Keratinocyte (primary cell): ENCODE data around the gene PLCD1. TPM values are rescaled to one million over a fixed set of nuclear protein-coding genes. Genes with fewer than 3 reads are reported as not detected.

Source experiments
- DNase-seq: peaks from one replicate; pipeline ENCODE4 v3.0.0-alpha.2; 2011; ENCODE audit warnings: low read depth, missing footprints, low spot score
- FAIRE-seq: peaks from 2 replicates; lab custom pipeline; 2011; peaks lifted over from hg19 to GRCh38; lab: Jason Lieb, UNC
- H2AFZ ChIP-seq: 2 replicates; pipeline ENCODE4 v1.6.0; 2012; ENCODE audit warnings: low read length, control low read depth, inconsistent platforms; ENCODE audit not compliant: control insufficient read depth
- H3K27ac ChIP-seq: 2 replicates; pipeline ENCODE4 v1.5.1; 2011; ENCODE audit warnings: low read length; ENCODE audit not compliant: control insufficient read depth, insufficient read depth
- H3K27me3 ChIP-seq: 3 replicates; pipeline ENCODE4 v1.6.0; 2011; ENCODE audit warnings: low read length; ENCODE audit not compliant: control insufficient read depth, insufficient read depth; ENCODE audit errors: extremely low read depth
- H3K36me3 ChIP-seq, 2 experiments: 2 replicates in 1 of 2; 3 replicates in 1 of 2; pipeline ENCODE4 v1.5.1; 2011; ENCODE audit warnings: low read length in 2 of 2, mild to moderate bottlenecking in 1 of 2; ENCODE audit not compliant: control insufficient read depth in 2 of 2, insufficient read depth in 2 of 2; ENCODE audit errors: extremely low read depth in 1 of 2
- H3K4me1 ChIP-seq: 3 replicates; pipeline ENCODE4 v1.5.1; 2011; ENCODE audit warnings: low read length; ENCODE audit not compliant: control insufficient read depth, insufficient read depth; ENCODE audit errors: extremely low read depth
- H3K4me2 ChIP-seq: 3 replicates; pipeline ENCODE4 v1.6.0; 2011; ENCODE audit warnings: low read depth, low read length; ENCODE audit not compliant: control insufficient read depth, insufficient read depth; ENCODE audit errors: extremely low read depth
- H3K4me3 ChIP-seq, 3 experiments: fragments of 200-600 bp in 1 of 3; sonication (generic) in 1 of 3; 2 replicates in 2 of 3; 3 replicates in 1 of 3; pipeline ENCODE4 v1.5.1; 2011 to 2016; ENCODE audit warnings: low read length in 3 of 3, mild to moderate bottlenecking in 3 of 3, control low read depth in 2 of 3, inconsistent platforms in 1 of 3, low read depth in 1 of 3, mixed read lengths in 1 of 3, mixed run types in 1 of 3, moderate library complexity in 1 of 3; ENCODE audit not compliant: control insufficient read depth in 2 of 3, insufficient read depth in 2 of 3; ENCODE audit errors: extremely low read depth in 1 of 3
- H3K79me2 ChIP-seq: 2 replicates; pipeline ENCODE4 v1.6.0; 2012; ENCODE audit warnings: low read length; ENCODE audit not compliant: control insufficient read depth, insufficient read depth
- H3K9ac ChIP-seq: 3 replicates; pipeline ENCODE4 v1.6.0; 2011; ENCODE audit warnings: low read length; ENCODE audit not compliant: control insufficient read depth, insufficient read depth; ENCODE audit errors: extremely low read depth
- H3K9me1 ChIP-seq: 3 replicates; pipeline ENCODE4 v1.6.0; 2011; ENCODE audit warnings: low read length; ENCODE audit not compliant: control insufficient read depth, insufficient read depth; ENCODE audit errors: extremely low read depth
- H3K9me3 ChIP-seq: 2 replicates; pipeline ENCODE4 v1.5.1; 2012; ENCODE audit warnings: low read depth, low read length; ENCODE audit not compliant: control insufficient read depth
- H4K20me1 ChIP-seq: 3 replicates; pipeline ENCODE4 v1.6.0; 2011; ENCODE audit warnings: low read length; ENCODE audit not compliant: control insufficient read depth, insufficient read depth; ENCODE audit errors: extremely low read depth
- EZH2 ChIP-seq: IDR thresholded peaks from one replicate; pipeline ENCODE4 v1.6.1; 2012; ENCODE audit warnings: inconsistent platforms, mild to moderate bottlenecking, low read length, moderate library complexity
- dilution Hi-C: fragments of 300-500 bp; cut with MboI; formaldehyde crosslinking; loops from one replicate; pipeline ENCODE4 v1.7.0; 2020; ENCODE audit warnings: low sequenced_read_pairs; ENCODE audit not compliant: extremely low pct_ligation_motif_present
- polyA plus RNA-seq, 5 experiments: library from polyadenylated mRNA; depleted of rRNA in 3 of 5; stranded (reverse) in 3 of 5; stranded (forward) in 1 of 5; unstranded in 1 of 5; fragments of >200 nt; gene quantifications; 1 replicate in 1 of 5; 2 replicates in 3 of 5; 3 replicates in 1 of 5; pipeline versions ENCODE4 v1.2.1 to v1.2.3, GENCODE V29; 2011 to 2012; ENCODE audit warnings: missing spikeins in 2 of 5, low read depth in 1 of 5, low replicate concordance in 1 of 5
- TF ChIP-seq, protein P1 (sequence below), 3 experiments: IDR thresholded peaks in 1 of 3; conservative IDR thresholded peaks in 1 of 3; optimal IDR thresholded peaks in 1 of 3; 2 replicates in 2 of 3; 3 replicates in 1 of 3; pipeline versions ENCODE3 to v1.5.1; 2011; ENCODE audit warnings: low read length in 3 of 3, mild to moderate bottlenecking in 3 of 3, moderate library complexity in 2 of 3, control low read depth in 1 of 3, inconsistent platforms in 1 of 3; ENCODE audit not compliant: insufficient read depth in 2 of 3; ENCODE audit errors: extremely low read depth in 1 of 3

Gene PLCD1
- polyA plus RNA-seq, 1 donor (not counting 4 experiments of a cell fraction or from before 2014, with no cell fraction given), result 26.0 TPM

DNA sequence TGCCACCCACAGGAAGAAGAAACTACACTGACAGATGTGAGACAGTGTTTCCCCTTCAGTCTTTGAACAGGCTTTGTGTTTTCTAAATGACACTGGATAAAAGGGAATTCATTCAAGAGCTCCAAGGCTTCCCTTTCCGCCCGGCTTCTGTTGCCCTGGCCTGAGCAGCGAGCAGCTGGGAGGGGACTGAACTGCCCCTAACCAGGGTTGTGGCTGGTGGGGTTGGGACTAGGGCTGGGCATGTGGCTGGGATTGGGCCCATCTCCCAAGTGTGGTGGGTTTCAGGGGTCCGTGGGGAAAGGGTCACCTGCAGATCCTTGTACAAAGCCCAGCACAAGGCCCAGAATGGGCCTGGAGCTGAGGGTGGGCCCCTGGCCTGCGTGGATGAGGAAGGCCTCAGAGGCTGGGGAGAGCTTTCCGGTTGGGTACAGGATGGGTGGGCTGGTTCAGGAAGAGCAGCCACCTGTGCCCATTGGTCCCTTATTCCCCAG lies 28.4 kb downstream of the PLCD1 start:
- Histone ChIP-seq H3K9me1 (no peaks in the 10 kb centered on the region), H3K36me3 (peaks cover 3 to 6% of the 10 kb centered on the region in 2 experiments), H3K9me3 (no peaks in the 10 kb centered on the region), H3K4me1 (peaks cover 15% of the 10 kb centered on the region), H3K27ac (no peak overlapping the region), H3K9ac (no peak overlapping the region), H3K27me3 (no peaks in the 10 kb centered on the region), H3K4me3 (no peak overlapping the region), H3K4me2 (no peak overlapping the region), H2AFZ (no peak overlapping the region), H3K79me2 (no peaks in the 10 kb centered on the region), H4K20me1 (no peaks in the 10 kb centered on the region)
- TF ChIP-seq, protein P1, sequence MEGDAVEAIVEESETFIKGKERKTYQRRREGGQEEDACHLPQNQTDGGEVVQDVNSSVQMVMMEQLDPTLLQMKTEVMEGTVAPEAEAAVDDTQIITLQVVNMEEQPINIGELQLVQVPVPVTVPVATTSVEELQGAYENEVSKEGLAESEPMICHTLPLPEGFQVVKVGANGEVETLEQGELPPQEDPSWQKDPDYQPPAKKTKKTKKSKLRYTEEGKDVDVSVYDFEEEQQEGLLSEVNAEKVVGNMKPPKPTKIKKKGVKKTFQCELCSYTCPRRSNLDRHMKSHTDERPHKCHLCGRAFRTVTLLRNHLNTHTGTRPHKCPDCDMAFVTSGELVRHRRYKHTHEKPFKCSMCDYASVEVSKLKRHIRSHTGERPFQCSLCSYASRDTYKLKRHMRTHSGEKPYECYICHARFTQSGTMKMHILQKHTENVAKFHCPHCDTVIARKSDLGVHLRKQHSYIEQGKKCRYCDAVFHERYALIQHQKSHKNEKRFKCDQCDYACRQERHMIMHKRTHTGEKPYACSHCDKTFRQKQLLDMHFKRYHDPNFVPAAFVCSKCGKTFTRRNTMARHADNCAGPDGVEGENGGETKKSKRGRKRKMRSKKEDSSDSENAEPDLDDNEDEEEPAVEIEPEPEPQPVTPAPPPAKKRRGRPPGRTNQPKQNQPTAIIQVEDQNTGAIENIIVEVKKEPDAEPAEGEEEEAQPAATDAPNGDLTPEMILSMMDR (optimal IDR thresholded peaks at IDR 0.05 in 1 of 3, IDR thresholded peaks at IDR 0.05 in 1 of 3, conservative IDR thresholded peaks at IDR 0.05 in 1 of 3; ENCODE audit: extremely low read depth in 1 of 3, insufficient read depth in 2 of 3, low read length in 3 of 3), result no peak
- no peak for TF ChIP-seq EZH2
- dilution Hi-C loops, result no loop called here
- no peak for FAIRE-seq
- no peak for DNase-seq

DNA sequence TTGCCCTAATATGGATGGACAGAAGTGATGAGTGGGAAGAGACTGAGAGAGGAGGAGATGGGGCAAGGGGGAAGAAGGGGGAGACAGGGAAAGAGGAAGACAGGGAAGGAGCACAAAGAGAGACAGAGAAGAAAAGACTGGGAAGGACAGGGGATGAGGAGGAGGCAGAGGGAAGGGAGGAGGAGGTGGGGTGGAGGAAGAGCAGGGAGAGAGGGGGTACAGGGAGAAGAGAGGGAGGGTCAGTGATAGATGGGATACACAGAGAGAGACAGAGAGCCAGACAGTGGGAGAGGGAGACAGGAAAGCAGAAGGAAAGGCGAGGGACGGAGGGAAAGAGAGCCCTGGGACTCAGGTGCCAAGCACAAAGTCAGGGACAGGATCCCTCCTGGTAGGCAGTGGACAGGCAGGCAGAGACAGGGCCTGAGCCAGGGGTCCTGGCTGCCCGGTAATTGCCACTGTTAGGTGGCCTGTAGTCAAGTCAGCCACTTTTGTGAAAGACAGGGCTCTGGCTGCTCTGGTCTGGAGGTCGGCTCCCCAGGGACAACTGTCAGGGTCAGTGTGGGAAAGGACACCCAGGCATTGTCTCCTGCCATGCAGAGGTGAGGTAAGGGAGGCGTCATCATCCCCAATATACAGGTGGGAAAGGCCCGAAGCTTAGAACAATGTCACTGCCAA lies 29.1 kb downstream of the PLCD1 start:
- TF ChIP-seq, protein P1 (optimal IDR thresholded peaks at IDR 0.05 in 1 of 3, IDR thresholded peaks at IDR 0.05 in 1 of 3, conservative IDR thresholded peaks at IDR 0.05 in 1 of 3; ENCODE audit: extremely low read depth in 1 of 3, insufficient read depth in 2 of 3, low read length in 3 of 3), result no peak
- no peak for TF ChIP-seq EZH2
- H3K27ac ChIP-seq, result no peak overlapping the region
- FAIRE-seq, result no peak

More for the DNA sequence above, 29.1 kb downstream of the PLCD1 start:
- Histone ChIP-seq H3K4me1 (peaks cover 10% of the 10 kb centered on the region), H4K20me1 (no peaks in the 10 kb centered on the region), H3K4me2 (no peak overlapping the region), H3K9me1 (no peaks in the 10 kb centered on the region), H3K36me3 (peaks cover 3 to 6% of the 10 kb centered on the region in 2 experiments), H3K9ac (no peak overlapping the region), H2AFZ (no peak overlapping the region), H3K4me3 (no peak overlapping the region), H3K27me3 (no peaks in the 10 kb centered on the region), H3K9me3 (no peaks in the 10 kb centered on the region), H3K79me2 (no peaks in the 10 kb centered on the region)
- no peak for DNase-seq
- dilution Hi-C loops, result no loop called here
